ENCODE data around the gene MYOG. TPM values are rescaled to one million over a fixed set of nuclear protein-coding genes. Genes with fewer than 3 reads are reported as not detected.

Gene MYOG
- total RNA-seq, 4 donors from 2014 or later, result not detected

DNA sequence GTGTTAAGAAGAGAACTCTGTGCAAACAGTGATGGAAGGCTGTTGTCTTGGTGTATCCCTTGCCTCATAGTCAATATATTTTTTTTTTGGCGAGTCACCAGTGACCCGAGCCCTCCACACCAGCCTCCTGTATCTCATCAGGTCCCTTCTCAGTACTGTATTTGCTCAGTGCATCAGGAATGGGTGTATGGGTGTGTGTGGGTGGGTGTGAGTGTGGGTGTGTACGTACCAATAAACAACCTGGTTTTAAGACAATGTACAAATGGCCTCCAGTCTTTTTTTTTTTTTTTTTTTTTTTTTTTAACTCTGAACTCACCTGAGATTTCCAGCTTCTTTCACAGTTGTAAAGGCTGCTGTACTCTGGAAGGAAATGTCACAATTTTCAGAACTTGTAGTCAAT, 7.3 kb downstream of the MYOG start:
- Histone ChIP-seq H3K36me3 (no peaks in the 10 kb centered on the region), H3K9me3 (no peaks in the 10 kb centered on the region), H3K27ac (no peak overlapping the region), H3K27me3 (peaks cover 45% of the 10 kb centered on the region), H3K4me3 (no peak overlapping the region), H3K4me1 (peaks cover 0 to 8% (median 3%) of the 10 kb centered on the region in 4 donors)
- no peak for DNase-seq
- in situ Hi-C loops (cut with MboI; ENCODE audit: low pct_ligation_motif_present in 1 of 4, low pct_unique_long_range_greater_than_20kb in 1 of 4, low sequenced_read_pairs in 3 of 4) (no loop called here), intact Hi-C loops (cut with DNase I; ENCODE audit: low total_unique reads) (no loop called here)
- 0 to 61% methylated on average over 1 to 3 of the region's 3 CpGs for WGBS, 2 donors (ENCODE audit: low coverage in 1 of 2)
- TF ChIP-seq POLR2AphosphoS5 (IDR thresholded peaks at IDR 0.05) (no peak), POLR2A (IDR thresholded peaks at IDR 0.05) (no peak)

DNA sequence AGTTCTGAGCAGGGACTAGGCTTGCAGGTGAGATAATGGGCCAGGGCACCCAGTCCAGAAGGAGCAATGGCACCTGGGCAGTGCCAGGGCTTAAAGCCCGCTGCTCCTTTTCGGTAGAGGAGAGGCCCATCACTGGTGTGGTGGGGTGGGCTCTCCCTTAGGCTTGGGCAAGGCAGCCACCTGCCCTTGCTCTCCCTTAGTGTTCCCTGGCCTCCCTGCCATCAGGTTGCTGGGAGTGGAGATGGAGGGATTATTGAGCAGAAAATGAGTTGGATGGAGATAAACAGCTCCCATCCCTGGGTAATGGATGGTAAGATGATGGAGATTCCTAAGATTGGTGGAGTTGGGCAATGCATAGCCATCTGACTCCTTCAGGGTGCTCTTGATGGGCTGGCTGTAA, 7.9 kb downstream of the MYOG start:
- no peak for DNase-seq
- in situ Hi-C loops (cut with MboI; ENCODE audit: low pct_ligation_motif_present in 1 of 4, low pct_unique_long_range_greater_than_20kb in 1 of 4, low sequenced_read_pairs in 3 of 4) (no loop called here), intact Hi-C loops (cut with DNase I; ENCODE audit: low total_unique reads) (no loop called here)
- Histone ChIP-seq H3K27ac (no peak overlapping the region), H3K4me3 (no peak overlapping the region), H3K9me3 (no peaks in the 10 kb centered on the region), H3K27me3 (peaks cover 46% of the 10 kb centered on the region), H3K4me1 (peaks cover 0 to 8% (median 3%) of the 10 kb centered on the region in 4 donors), H3K36me3 (no peaks in the 10 kb centered on the region)
- TF ChIP-seq POLR2A (IDR thresholded peaks at IDR 0.05), result no peak
- TF ChIP-seq POLR2AphosphoS5 (IDR thresholded peaks at IDR 0.05), result no peak
- no peak for TF ChIP-seq EP300 (IDR thresholded peaks at IDR 0.05; ENCODE audit: low read depth)
- TF ChIP-seq, protein P1, sequence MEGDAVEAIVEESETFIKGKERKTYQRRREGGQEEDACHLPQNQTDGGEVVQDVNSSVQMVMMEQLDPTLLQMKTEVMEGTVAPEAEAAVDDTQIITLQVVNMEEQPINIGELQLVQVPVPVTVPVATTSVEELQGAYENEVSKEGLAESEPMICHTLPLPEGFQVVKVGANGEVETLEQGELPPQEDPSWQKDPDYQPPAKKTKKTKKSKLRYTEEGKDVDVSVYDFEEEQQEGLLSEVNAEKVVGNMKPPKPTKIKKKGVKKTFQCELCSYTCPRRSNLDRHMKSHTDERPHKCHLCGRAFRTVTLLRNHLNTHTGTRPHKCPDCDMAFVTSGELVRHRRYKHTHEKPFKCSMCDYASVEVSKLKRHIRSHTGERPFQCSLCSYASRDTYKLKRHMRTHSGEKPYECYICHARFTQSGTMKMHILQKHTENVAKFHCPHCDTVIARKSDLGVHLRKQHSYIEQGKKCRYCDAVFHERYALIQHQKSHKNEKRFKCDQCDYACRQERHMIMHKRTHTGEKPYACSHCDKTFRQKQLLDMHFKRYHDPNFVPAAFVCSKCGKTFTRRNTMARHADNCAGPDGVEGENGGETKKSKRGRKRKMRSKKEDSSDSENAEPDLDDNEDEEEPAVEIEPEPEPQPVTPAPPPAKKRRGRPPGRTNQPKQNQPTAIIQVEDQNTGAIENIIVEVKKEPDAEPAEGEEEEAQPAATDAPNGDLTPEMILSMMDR (IDR thresholded peaks at IDR 0.05), result no peak
- 100% methylated on average over 2 of the region's 2 CpGs; no CpG with 5 or more reads in 1 of the 2 donors for WGBS, 2 donors (ENCODE audit: low coverage in 1 of 2)

DNA sequence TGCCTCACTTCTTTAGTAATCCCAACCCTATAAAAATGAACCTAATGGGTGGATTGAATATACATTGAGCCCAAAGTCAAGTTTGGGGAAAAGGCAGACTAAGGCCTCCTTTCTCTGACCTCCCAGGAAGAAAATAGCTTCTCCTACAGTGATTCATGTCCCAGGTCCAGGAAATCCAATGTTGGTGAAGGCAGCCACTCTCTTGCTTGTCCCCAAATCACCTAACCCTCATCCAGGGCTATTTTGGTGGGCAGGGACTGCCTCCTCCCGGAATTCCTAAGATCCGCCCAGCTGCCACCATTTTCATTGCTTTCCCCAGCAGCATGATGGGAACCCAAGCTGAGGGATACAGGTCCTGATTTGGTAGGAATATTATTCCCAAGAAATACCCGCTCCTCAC, 8.4 kb downstream of the MYOG start:
- TF ChIP-seq, protein P1 (IDR thresholded peaks at IDR 0.05), result no peak
- no peak for TF ChIP-seq POLR2A (IDR thresholded peaks at IDR 0.05)
- Histone ChIP-seq H3K27ac (no peak overlapping the region), H3K9me3 (no peaks in the 10 kb centered on the region), H3K4me1 (peaks cover 0 to 8% (median 3%) of the 10 kb centered on the region in 4 donors), H3K27me3 (peaks cover 46% of the 10 kb centered on the region), H3K4me3 (no peak overlapping the region), H3K36me3 (no peaks in the 10 kb centered on the region)
- intact Hi-C loops (cut with DNase I; ENCODE audit: low total_unique reads) (no loop called here), in situ Hi-C loops (cut with MboI; ENCODE audit: low pct_ligation_motif_present in 1 of 4, low pct_unique_long_range_greater_than_20kb in 1 of 4, low sequenced_read_pairs in 3 of 4) (no loop called here)
- no peak for DNase-seq
- WGBS, 2 donors (ENCODE audit: low coverage in 1 of 2), result 89% methylated on average over 3 of the region's 3 CpGs; no CpG with 5 or more reads in 1 of the 2 donors

DNA sequence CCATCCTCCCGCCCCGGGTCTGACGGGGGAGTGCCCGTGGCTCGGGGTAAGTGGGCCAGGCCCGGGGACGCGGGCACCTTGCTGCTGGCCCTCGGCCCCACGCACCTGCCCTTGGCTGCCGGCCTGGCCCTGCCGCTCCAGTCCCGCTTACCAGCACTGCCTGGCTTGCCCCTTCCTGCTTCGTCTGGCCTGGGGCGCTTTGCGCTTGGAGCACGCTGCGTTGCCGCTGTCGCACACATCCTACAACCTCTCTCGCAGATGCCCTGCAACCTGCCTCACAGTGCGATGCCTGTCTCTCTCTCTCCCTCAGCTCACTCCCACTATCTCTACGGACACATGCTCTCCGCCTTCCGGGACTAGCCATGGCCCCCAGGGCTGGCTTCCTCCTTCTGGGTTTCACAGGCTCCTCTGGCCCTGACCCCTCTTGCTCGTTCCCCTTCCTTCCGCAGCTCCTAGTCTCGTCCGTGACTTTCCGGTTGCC, 9.7 kb downstream of the MYOG start:
- Histone ChIP-seq H3K4me3 (peak overlapping the region in 2 of 4 donors; percentile 20 to 45), H3K27ac (no peak overlapping the region), H3K9me3 (no peaks in the 10 kb centered on the region), H3K36me3 (no peaks in the 10 kb centered on the region), H3K27me3 (peaks cover 39% of the 10 kb centered on the region), H3K4me1 (peaks cover 0 to 8% (median 3%) of the 10 kb centered on the region in 4 donors)
- DNase-seq, result no peak
- in situ Hi-C loops (cut with MboI; ENCODE audit: low pct_ligation_motif_present in 1 of 4, low pct_unique_long_range_greater_than_20kb in 1 of 4, low sequenced_read_pairs in 3 of 4), result no loop called here
- intact Hi-C loops (cut with DNase I; ENCODE audit: low total_unique reads), result no loop called here
- 35 to 55% methylated on average over 6 to 30 of the region's 30 CpGs for WGBS, 2 donors (ENCODE audit: low coverage in 1 of 2)
- TF ChIP-seq, protein P1 (IDR thresholded peaks at IDR 0.05), result no peak
- TF ChIP-seq POLR2A (IDR thresholded peaks at IDR 0.05) (no peak), EP300 (IDR thresholded peaks at IDR 0.05; ENCODE audit: low read depth) (no peak), POLR2AphosphoS5 (IDR thresholded peaks at IDR 0.05) (no peak)

All from transverse colon (tissue), 4 donors.